ENCODE data around the gene LCE2B.

Gene LCE2B

DNA sequence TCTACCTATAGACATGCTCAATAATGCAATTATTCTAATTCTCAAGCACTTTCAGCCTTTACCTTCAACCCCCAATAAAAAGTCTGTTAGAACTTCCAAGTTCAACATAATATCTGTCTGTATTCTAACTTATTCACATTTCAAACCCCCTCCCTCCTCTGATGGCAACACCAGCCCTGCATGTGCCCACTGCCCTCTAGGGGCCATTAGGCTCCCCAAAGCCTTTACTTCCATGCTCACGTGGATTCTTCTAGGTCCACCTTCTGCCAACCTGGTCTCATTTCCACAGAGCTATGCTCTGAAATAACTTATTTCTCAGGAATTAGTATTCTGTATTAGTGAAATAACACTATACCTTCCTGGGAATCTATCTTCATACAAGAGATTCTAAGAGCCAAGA lies 49.7 kb downstream of the LCE2B start:
- no peak for DNase-seq (ENCODE audit: low read depth in 3 of 3)
